HG02884 (cell line): ENCODE measurements around the gene SLC1A1.
"Not testable (repeated sequence)": the region's sequence is repeated elsewhere in the genome, so short reads cannot be mapped to it uniquely, and the experiment has no call there.

ENCODE experiments used
- ATAC-seq: cut with Tn5 transposase; IDR thresholded peaks from one replicate; pipeline ENCODE4 v1.9.1; 2021; ENCODE audit warnings: mild to moderate bottlenecking, moderate library complexity; ENCODE audit not compliant: unreplicated experiment

The SLC1A1 gene

GRCh38 chr9:4574657-4575243, 84.5 kb downstream of the SLC1A1 start:
- peak; percentile 79 for ATAC-seq

GRCh38 chr9:4575997-4576396, 85.7 kb downstream of the SLC1A1 start:
- no peak for ATAC-seq

- ATAC-seq: no peak
Measured at GRCh38 chr9:4576448-4576847, 86.2 kb downstream of the SLC1A1 start.

GRCh38 chr9:4579001-4579400, 88.7 kb downstream of the SLC1A1 start:
- ATAC-seq: no peak

- ATAC-seq: no peak
Measured at GRCh38 chr9:4581035-4581760, 90.9 kb downstream of the SLC1A1 start.

- no peak for ATAC-seq
Measured at GRCh38 chr9:4581861-4582565, 91.7 kb downstream of the SLC1A1 start.

GRCh38 chr9:4583001-4583400, 92.7 kb downstream of the SLC1A1 start:
- ATAC-seq: no peak

- ATAC-seq: no peak
Measured at GRCh38 chr9:4584636-4585035, 94.4 kb downstream of the SLC1A1 start.

- no peak for ATAC-seq
Measured at GRCh38 chr9:4585135-4585534, 94.9 kb downstream of the SLC1A1 start.

- ATAC-seq: no peak
Measured at GRCh38 chr9:4588721-4589120, 98.5 kb downstream of the SLC1A1 start.

- no peak for ATAC-seq
Measured at GRCh38 chr9:4590430-4591122, 100.3 kb downstream of the SLC1A1 start.

- ATAC-seq: no peak
Measured at GRCh38 chr9:4591123-4591500, 100.8 kb downstream of the SLC1A1 start.

- no peak for ATAC-seq
Measured at GRCh38 chr9:4592295-4592694, 102.0 kb downstream of the SLC1A1 start.

- no peak for ATAC-seq
Measured at GRCh38 chr9:4592886-4593285, 102.6 kb downstream of the SLC1A1 start.

GRCh38 chr9:4594545-4594944, 104.3 kb downstream of the SLC1A1 start:
- ATAC-seq: no peak

- ATAC-seq: no peak
Measured at GRCh38 chr9:4594994-4595393, 104.7 kb downstream of the SLC1A1 start.

- no peak for ATAC-seq
Measured at GRCh38 chr9:4596165-4596922, 106.1 kb downstream of the SLC1A1 start.

GRCh38 chr9:4600368-4600767, 110.1 kb downstream of the SLC1A1 start:
- no peak for ATAC-seq

- no peak for ATAC-seq
Measured at GRCh38 chr9:4603830-4604229, 113.6 kb downstream of the SLC1A1 start.

GRCh38 chr9:4604678-4605095, 114.4 kb downstream of the SLC1A1 start:
- ATAC-seq: peak; percentile 88

- not testable (repeated sequence) for ATAC-seq
Measured at GRCh38 chr9:4606033-4606432, 115.8 kb downstream of the SLC1A1 start.
